Colon (tissue), 2 donors: ENCODE data around the gene CDCA3.

Source experiments
- FAIRE-seq: peaks from 2 replicates; lab custom pipeline; 2012; peaks lifted over from hg19 to GRCh38; lab: Jason Lieb, UNC
- donor health status: control.
- donor health status: control.

CDCA3 gene

GRCh38 chr12:6832125-6832524 is 19.0 kb downstream of the CDCA3 start:
- FAIRE-seq = no peak

GRCh38 chr12:6831450-6831995 is 19.6 kb downstream of the CDCA3 start:
- FAIRE-seq = no peak

- no peak for FAIRE-seq
Measured at GRCh38 chr12:6830999-6831398, 20.1 kb downstream of the CDCA3 start.

GRCh38 chr12:6830286-6830890 is 20.7 kb downstream of the CDCA3 start:
- no peak for FAIRE-seq

- FAIRE-seq = no peak
Measured at GRCh38 chr12:6829536-6830220, 21.4 kb downstream of the CDCA3 start.

- no peak for FAIRE-seq
Measured at GRCh38 chr12:6828781-6829535, 22.1 kb downstream of the CDCA3 start.

GRCh38 chr12:6827982-6828780 is 22.9 kb downstream of the CDCA3 start, which contains the start of gene P3H3:
Gene P3H3 (plus strand): TSS chr12:6828407. CDS start chr12:6828441, 34 bp downstream.
- FAIRE-seq = no peak

GRCh38 chr12:6827437-6827911 is 23.6 kb downstream of the CDCA3 start:
- no peak for FAIRE-seq

- no peak for FAIRE-seq
Measured at GRCh38 chr12:6826734-6827436, 24.2 kb downstream of the CDCA3 start.

GRCh38 chr12:6826125-6826733 is 24.9 kb downstream of the CDCA3 start:
- no peak for FAIRE-seq

GRCh38 chr12:6825398-6826124 is 25.5 kb downstream of the CDCA3 start:
- FAIRE-seq = no peak

GRCh38 chr12:6824901-6825381 is 26.1 kb downstream of the CDCA3 start:
- FAIRE-seq = no peak

GRCh38 chr12:6824085-6824775 is 26.9 kb downstream of the CDCA3 start:
- no peak for FAIRE-seq

GRCh38 chr12:6823182-6824084 is 27.7 kb downstream of the CDCA3 start:
- no peak for FAIRE-seq

GRCh38 chr12:6822426-6823135 is 28.5 kb downstream of the CDCA3 start:
- FAIRE-seq = no peak

GRCh38 chr12:6821591-6822425 is 29.3 kb downstream of the CDCA3 start, which contains the start of gene GPR162:
Gene GPR162 (plus strand): TSS chr12:6821821. CDS start chr12:6823899, 2,078 bp downstream.
- FAIRE-seq = no peak

- no peak for FAIRE-seq
Measured at GRCh38 chr12:6820166-6820565, 30.9 kb downstream of the CDCA3 start.
